GM18909 (cell line): ENCODE results near the gene DCAF5.
"Not testable (repeated sequence)": the region's sequence is repeated elsewhere in the genome, so short reads cannot be mapped to it uniquely, and the experiment has no call there.

Experiments
- ATAC-seq: cut with Tn5 transposase; IDR thresholded peaks from one replicate; pipeline ENCODE4 v1.9.1; 2021; ENCODE audit warnings: mild to moderate bottlenecking; ENCODE audit not compliant: unreplicated experiment, poor library complexity

DCAF5 gene

DNA sequence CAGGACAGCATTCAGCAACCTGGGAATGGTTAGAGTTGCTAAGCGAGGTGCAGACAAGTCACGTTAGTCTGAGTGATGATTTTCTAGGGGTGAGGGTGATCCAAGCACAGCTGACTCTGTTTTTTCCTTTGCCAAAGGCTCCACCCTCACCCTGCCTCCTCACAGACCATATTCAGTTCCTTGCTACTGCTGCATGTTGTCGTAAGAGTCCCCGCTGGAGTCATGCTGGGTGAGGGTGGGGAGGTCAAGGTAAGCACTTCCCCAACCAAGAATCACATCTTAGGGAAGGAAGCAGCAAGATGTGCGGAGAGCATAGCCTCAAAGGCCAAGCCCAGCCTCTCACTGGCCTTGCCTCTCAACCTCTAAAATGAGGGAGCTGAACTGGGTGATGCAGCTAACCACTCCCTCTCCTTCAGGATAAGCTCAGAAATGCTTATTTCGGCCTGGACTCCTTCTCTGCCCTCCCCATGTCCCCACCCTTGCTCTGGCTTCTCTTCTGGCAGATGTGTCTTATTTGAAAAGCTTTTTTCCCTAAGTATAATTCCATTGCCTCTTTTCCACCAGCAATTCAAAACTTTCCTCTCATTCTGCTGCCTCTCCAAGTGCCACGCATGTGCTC is 107.0 kb downstream of the DCAF5 start:
- ATAC-seq: no peak

DNA sequence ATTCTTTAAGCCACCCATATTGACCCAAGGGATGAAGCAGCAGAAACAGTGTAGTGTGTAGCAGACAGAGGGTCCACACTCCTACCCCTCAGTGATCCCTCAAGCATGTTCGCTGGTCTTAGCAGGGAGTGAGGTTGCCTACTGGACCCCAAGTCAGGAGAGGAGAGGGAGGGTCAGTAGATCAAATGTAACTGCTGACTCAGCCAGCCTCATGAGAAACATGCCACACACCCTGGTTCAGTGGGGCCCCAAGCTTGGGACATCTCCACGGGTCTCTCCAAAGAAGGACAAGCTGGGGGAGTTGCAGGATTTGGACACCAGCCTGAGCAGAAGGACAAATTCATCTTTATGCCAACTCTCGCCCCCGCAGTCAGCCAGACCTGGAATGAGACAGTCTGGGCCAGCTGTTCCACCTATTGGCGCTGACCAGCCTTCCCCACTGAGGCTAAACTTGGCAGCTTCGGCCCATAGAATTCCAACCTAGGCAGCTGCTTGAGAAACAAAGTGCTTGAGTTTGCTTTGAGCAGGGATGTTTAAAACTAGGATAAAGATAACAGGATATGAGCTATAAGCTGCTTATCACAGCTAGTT is 107.9 kb downstream of the DCAF5 start:
- no peak for ATAC-seq

DNA sequence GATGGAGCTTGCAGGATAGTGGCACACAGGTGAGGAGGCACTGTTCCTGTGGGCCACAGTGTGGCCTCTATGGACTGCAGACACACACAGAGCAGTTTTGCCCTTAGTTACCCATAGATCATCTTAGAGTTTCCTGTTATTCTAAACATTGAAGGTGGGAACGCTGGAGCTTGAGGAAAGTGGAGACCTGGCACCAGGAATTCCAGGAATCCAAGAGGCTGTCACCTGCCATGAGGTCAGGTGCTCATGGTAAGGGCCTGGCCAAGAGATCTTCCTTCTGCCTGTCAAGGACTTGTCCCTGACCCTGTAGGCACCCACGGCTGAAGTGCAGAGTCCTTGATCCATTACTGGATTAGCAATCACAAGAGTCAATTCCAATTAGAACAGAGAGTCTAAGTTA is 108.6 kb downstream of the DCAF5 start:
- no peak for ATAC-seq

DNA sequence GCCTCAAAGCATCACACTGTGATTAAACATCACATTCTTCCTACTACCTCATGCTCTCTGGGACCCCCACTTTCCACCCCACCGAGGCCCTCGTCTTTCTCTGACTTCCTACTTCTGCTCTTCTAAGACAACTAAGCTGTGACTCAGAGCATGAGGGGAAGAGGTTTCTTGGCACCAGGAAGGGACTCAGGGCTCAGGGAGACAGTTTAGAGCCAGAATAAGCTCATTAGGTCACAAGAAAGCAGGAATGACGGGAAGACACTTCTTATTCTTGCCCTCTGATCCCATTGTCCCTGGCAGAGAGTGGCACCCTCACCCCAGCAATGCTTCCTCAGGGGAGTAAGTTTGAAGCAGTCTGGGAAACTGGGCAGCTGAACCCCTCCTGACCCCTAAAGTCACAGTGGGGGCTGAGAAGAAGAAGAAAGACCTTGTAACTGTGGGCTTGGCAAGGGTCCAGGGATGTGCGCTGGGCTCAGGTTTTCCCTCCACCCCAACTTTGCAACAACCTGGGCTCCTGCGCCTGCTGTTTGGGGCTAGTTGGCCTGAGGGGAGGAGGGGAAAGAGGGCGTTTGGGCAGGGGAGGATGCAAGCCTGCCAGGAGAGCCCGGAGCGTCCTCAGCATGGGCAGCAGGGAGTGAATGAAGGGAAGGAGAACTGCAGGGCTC is 109.2 kb downstream of the DCAF5 start:
- no peak for ATAC-seq

- no peak for ATAC-seq
These were observed 110.0 kb downstream of the DCAF5 start for GRCh38 chr14:69042787-69043444.

DNA sequence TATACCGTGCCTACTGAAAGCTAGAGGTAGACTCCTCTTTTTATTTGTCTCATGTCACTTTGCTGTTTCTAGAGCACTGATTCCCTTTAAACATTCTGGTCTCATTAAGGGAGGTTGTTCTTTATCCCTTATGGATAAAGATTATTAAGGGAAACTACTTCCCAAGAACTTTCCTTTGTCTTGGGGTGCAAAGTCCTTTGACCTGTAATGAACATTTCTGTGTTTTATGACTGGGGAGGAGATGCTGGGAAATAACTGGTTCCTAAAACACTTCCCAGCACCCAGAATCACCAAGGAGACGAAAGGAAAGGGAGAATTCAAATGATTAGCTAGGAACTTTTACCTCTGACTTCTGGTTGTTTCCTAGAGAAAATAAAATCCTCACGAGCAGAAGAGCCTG is 110.6 kb downstream of the DCAF5 start:
- ATAC-seq: no peak

GRCh38 chr14:69041783-69042182 is 111.1 kb downstream of the DCAF5 start:
- ATAC-seq: no peak

- ATAC-seq: no peak
These were observed 112.6 kb downstream of the DCAF5 start for GRCh38 chr14:69040353-69040752.

- ATAC-seq: no peak
These were observed 113.7 kb downstream of the DCAF5 start for GRCh38 chr14:69039288-69039628.

GRCh38 chr14:69038455-69039287 is 114.2 kb downstream of the DCAF5 start:
- ATAC-seq: no peak

- no peak for ATAC-seq
These were observed 115.0 kb downstream of the DCAF5 start for GRCh38 chr14:69037790-69038454.

DNA sequence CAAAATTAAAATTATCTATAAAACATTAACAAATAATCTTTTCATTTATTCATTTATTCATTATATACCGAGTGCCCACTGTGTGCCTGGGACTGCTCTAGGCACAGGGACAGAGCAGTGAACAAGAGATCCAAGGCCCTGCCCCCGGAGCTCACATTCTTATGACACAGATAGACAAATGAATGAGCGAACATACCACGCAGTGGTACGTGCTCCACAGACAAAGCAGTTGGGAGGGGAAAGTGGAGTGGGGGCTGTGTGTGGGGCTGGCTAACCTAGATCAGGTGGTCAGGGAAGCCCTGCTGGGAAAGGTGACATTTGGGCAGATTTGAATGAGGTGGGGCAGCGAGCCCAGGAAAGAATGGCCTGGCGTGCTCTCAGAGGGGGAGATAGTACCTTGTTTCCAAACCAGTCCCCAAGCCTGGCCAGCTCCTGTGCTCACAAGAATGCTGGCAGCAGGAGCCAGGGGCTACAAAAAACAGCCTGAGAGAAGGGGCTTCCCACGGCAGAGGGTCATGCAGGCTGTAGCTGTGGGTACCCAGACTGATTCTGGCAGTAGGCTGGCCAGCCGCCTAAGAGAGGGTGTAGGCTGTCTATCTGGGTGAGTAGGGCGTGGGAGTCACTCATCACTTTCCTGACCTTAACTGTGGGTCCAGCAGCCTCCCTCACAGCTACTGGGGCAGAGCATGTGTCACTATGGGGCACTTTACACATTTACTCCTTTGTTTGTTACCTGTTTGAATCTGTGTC is 116.0 kb downstream of the DCAF5 start:
- ATAC-seq: no peak

GRCh38 chr14:69034612-69035262 is 118.2 kb downstream of the DCAF5 start:
- ATAC-seq: no peak

GRCh38 chr14:69027242-69027913 is 125.5 kb downstream of the DCAF5 start:
- ATAC-seq: no peak

GRCh38 chr14:69023035-69023434 is 129.9 kb downstream of the DCAF5 start:
- no peak for ATAC-seq

DNA sequence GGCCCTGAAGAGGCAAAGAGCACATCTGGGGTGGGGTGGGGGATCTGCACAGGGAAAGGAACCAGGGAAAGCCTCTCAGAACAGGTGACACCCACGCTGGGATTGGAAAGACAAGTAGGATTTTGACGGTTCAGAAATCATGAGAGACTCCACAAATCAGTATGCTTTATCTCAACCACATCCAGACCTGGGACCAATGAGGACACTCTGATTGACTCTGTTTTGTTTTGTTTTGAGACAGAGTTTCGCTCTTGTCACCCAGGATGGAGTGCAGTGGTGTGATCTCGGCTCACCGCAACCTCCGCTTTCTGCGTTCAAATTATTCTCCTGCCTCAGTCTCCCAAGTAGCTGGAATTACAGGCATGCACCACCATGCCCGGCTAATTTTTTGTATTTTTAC is 130.8 kb downstream of the DCAF5 start:
- ATAC-seq: not testable (repeated sequence)

DNA sequence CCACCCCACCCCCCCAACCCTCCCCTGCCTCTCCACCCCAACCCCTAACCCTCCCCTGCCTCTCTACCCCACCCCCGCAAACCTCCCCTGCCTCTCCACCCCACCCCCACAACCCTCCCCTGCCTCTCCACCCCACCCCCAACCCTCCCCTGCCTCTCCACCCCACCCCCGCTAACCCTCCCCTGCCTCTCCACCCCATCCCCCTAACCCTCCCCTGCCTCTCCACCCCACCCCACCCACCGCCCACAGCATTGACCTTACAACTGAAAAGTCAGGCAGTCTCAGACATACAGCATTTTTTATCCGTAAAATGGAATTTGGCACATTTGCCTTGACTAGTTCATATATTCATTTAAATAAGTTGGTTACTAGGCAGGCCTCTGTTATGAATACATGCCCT is 135.2 kb downstream of the DCAF5 start:
- ATAC-seq: no peak

DNA sequence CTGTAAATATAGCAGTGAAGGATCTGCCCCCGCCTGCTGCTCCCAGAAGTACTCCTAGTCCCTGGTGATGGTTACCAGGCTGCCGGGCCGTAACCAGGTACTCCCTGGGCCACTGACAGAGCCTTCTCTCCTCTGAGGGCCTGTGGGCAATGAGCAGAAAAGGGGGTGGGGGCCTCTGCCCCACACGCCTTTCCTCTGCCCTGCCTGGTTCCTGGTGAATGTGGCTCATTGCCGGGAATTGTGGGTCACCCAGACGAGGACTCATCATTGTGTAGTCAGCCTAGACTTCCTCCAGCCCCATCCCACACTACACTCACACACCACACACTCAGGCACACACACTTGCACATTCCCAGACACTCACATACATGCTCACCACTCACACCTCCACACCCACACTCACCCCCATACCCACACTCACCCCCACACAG is 138.1 kb downstream of the DCAF5 start:
- ATAC-seq: no peak
